Brain microvascular endothelial cell (primary cell): Measurements from ENCODE around the gene CXCL16.

ENCODE experiments used
- DNase-seq: peaks from one replicate; pipeline ENCODE4 v3.0.0-alpha.2; 2020
- H3K27ac ChIP-seq: fragments of 250-450 bp; sonication (Bioruptor Pico); 2 replicates; pipeline ENCODE4 v1.5.1; 2020; ENCODE audit warnings: mild to moderate bottlenecking, moderate library complexity
- H3K27me3 ChIP-seq: fragments of 250-450 bp; sonication (Bioruptor Pico); replicated peaks from 2 replicates; pipeline ENCODE4 v1.5.1; 2020; ENCODE audit warnings: mild to moderate bottlenecking
- H3K36me3 ChIP-seq: fragments of 250-450 bp; sonication (Bioruptor Pico); replicated peaks from 2 replicates; pipeline ENCODE4 v1.5.1; 2020; ENCODE audit warnings: mild to moderate bottlenecking
- H3K4me3 ChIP-seq: 2 replicates; pipeline ENCODE4 v1.5.1; 2011; ENCODE audit warnings: low read depth, mild to moderate bottlenecking, control low read depth, low read length, moderate library complexity
- CTCF ChIP-seq: IDR thresholded peaks from 2 replicates; pipeline ENCODE4 v1.5.1; 2011; ENCODE audit warnings: low read depth, mild to moderate bottlenecking, moderate library complexity, low read length, control low read depth, inconsistent platforms; ENCODE audit errors: missing control alignments
- in situ Hi-C: cut with HindIII; loops from 2 replicates; pipeline ENCODE4 v1.10.0; 2017; ENCODE audit warnings: low sequenced_read_pairs, low pct_ligation_motif_present

Gene CXCL16

GRCh38 chr17:4741544-4741943, 1.8 kb upstream of the CXCL16 start:
- no peak overlapping the region for H3K4me3 ChIP-seq
- H3K27me3 ChIP-seq = peaks cover 28% of the 10 kb centered on the region
- no peak for TF ChIP-seq CTCF
- H3K27ac ChIP-seq = no peak overlapping the region
- DNase-seq = no peak
- in situ Hi-C loops = no loop called here
- no peaks in the 10 kb centered on the region for H3K36me3 ChIP-seq

GRCh38 chr17:4740584-4740983, 856 bp upstream of the CXCL16 start:
- peaks cover 24% of the 10 kb centered on the region for H3K27me3 ChIP-seq
- no peaks in the 10 kb centered on the region for H3K36me3 ChIP-seq
- no peak overlapping the region for H3K4me3 ChIP-seq
- no peak for TF ChIP-seq CTCF
- in situ Hi-C loops = no loop called here
- no peak overlapping the region for H3K27ac ChIP-seq
- DNase-seq = no peak

- DNase-seq = no peak
- Histone ChIP-seq H3K27me3 (peaks cover 19% of the 10 kb centered on the region), H3K36me3 (no peaks in the 10 kb centered on the region), H3K27ac (no peak overlapping the region), H3K4me3 (peak overlapping the region; percentile 63)
- in situ Hi-C loops = no loop called here
- TF ChIP-seq CTCF = no peak
Observed at GRCh38 chr17:4740025-4740351, 260 bp upstream of the CXCL16 start.

- DNase-seq = no peak
- peak overlapping the region; percentile 63 for H3K4me3 ChIP-seq
- no peaks in the 10 kb centered on the region for H3K36me3 ChIP-seq
- H3K27ac ChIP-seq = no peak overlapping the region
- peaks cover 14% of the 10 kb centered on the region for H3K27me3 ChIP-seq
- no peak for TF ChIP-seq CTCF
- in situ Hi-C loops = no loop called here
Observed at GRCh38 chr17:4738136-4739121, 1.3 kb downstream of the CXCL16 start.

- Histone ChIP-seq H3K27me3 (peaks cover 14% of the 10 kb centered on the region), H3K36me3 (no peaks in the 10 kb centered on the region), H3K27ac (no peak overlapping the region), H3K4me3 (no peak overlapping the region)
- DNase-seq = no peak
- in situ Hi-C loops = no loop called here
- no peak for TF ChIP-seq CTCF
Observed at GRCh38 chr17:4735876-4736651, 3.7 kb downstream of the CXCL16 start.
